Heart right ventricle (tissue), 16 donors: Measurements from ENCODE around the gene SLK. TPM values are rescaled to one million over a fixed set of nuclear protein-coding genes. Genes with fewer than 3 reads are reported as not detected.

Experiments used
- ATAC-seq, 8 donors: fragments of 200-7000 bp; cut with Tn5 transposase; one replicate each; pipeline ENCODE4 v1.9.1; 2020; ENCODE audit warnings: mild to moderate bottlenecking in 8 of 8, moderate library complexity in 8 of 8, moderate number of reproducible peaks in 1 of 8
- DNase-seq, 2 donors: peaks; one replicate each; pipeline ENCODE4 v3.0.0-alpha.2; 2020
- H3K27ac ChIP-seq, 10 donors: fragments of 200-600 bp; sonication (generic) in 2 of 10; one replicate each; pipeline versions ENCODE4 v1.5.0 to v1.8.0; 2020 to 2022; ENCODE audit warnings: mild to moderate bottlenecking in 3 of 10
- H3K27me3 ChIP-seq, 7 donors: fragments of 200-600 bp; one replicate each; pipeline ENCODE4 v1.8.0; 2021 to 2022; ENCODE audit warnings: mild to moderate bottlenecking in 2 of 7
- H3K36me3 ChIP-seq, 9 donors: fragments of 200-600 bp; sonication (generic) in 1 of 9; one replicate each; pipeline versions ENCODE4 v1.5.0 to v1.8.0; 2020 to 2022; ENCODE audit warnings: mild to moderate bottlenecking in 2 of 9
- H3K4me1 ChIP-seq, 9 donors: fragments of 200-600 bp; sonication (generic) in 1 of 9; one replicate each; pipeline versions ENCODE4 v1.5.0 to v1.8.0; 2020 to 2022; ENCODE audit warnings: mild to moderate bottlenecking in 4 of 9
- H3K4me3 ChIP-seq, 10 donors: fragments of 200-600 bp; sonication (generic) in 2 of 10; one replicate each; pipeline versions ENCODE4 v1.5.0 to v1.8.0; 2020 to 2022; ENCODE audit warnings: mild to moderate bottlenecking in 7 of 10, moderate library complexity in 2 of 10
- H3K9me3 ChIP-seq, 11 donors: fragments of 200-600 bp in 10 of 11; sonication (generic) in 2 of 11; one replicate each; pipeline versions ENCODE4 v1.5.0 to v1.8.0; 2013 to 2022; ENCODE audit warnings: mild to moderate bottlenecking in 2 of 11, control low read depth in 1 of 11, moderate library complexity in 1 of 11
- CTCF ChIP-seq, 9 donors: fragments of 200-600 bp; sonication (generic) in 2 of 9; IDR thresholded peaks; one replicate each; pipeline versions ENCODE4 v1.5.0 to v1.8.0; 2021 to 2022; ENCODE audit warnings: antibody characterized with exemption in 9 of 9, mild to moderate bottlenecking in 5 of 9, moderate library complexity in 1 of 9
- WGBS, 2 donors: extraction: QIAGEN DNeasy Blood & Tissue Kit; methylation state at CpG; one replicate each; pipeline ENCODE4 v1.1.7; 2013; ENCODE audit warnings: inconsistent platforms in 1 of 2; 5-methylcytosine and 5-hydroxymethylcytosine counted together
- intact Hi-C, 10 donors: fragments of 100-400 bp; cut with DNase I; formaldehyde crosslinking; loops; one replicate each; pipeline versions ENCODE4 v1.11.1 to v1.14.2; 2022
- polyA plus RNA-seq, 2 donors: library from polyadenylated mRNA; stranded (reverse); fragments of 200-250 nt; gene quantifications; one replicate each; pipeline ENCODE4 v1.2.3, GENCODE V29; 2013
- total RNA-seq, 10 donors: library from RNA; stranded (reverse); fragmentation: NEBNext Ultra II Directional in 3 of 10; extraction: Animal tissue kit (Norgen Biotek cat#: 25700) in 3 of 10; gene quantifications; one replicate each; pipeline versions ENCODE4 v1.2.1 to v1.2.4, GENCODE V29; 2021 to 2023
- donor health status: Arrhythmogenic right ventricular cardiomyopathy.
- donor health status: ischemic (EF 13 %, LVEDD 7.1; RV severe dilation, severe dysfunction).
- donor health status: healthy with polysubstance abuse.
- donor health status: DM: no; HTN: yes; CAD: no.
- donor health status: DM: no; HTN: no; CAD: no.
- donor health status: ischemic (EF 25% LVEDD 6.9; RV normal size, moderate dysfunction).
- donor health status: ischemic (EF 25% LVEDD 5.7; RV mildly dilated, moderate dysfunction).
- donor health status: healthy.
- donor health status: DM: yes; HTN: yes; CAD: no.
- donor health status: Ischemic cardiomyopathy.
- donor health status: ischemic (EF 35%, LVEDD 5.7; RV mildly dilated, moderate dysfunction).
- donor health status: nonischemic (EF 11% LVEDD 7.7; RV severe dilation, severe dysfunction).
- donor health status: DM: yes; HTN: yes; CAD: no.
- donor health status: PGD.
- donor health status: ischemic (EF 29% LVEDD 5.4; RV normal size, mild dysfunction).
- donor health status: nonischemic (EF 23%, LVEDD 6.1; RV moderate dilation, normal function).

SLK gene
- total and polyA plus RNA-seq, 12 donors = 11.3 to 63.6 (median 41.3) TPM

GRCh38 chr10:103954543-103954942, 12.4 kb upstream of the SLK start:
- no peak for TF ChIP-seq CTCF (IDR thresholded peaks at IDR 0.05)
- Histone ChIP-seq H3K27ac (no peak overlapping the region), H3K9me3 (peaks cover 0 to 10% (median 0%) of the 10 kb centered on the region in 11 donors), H3K4me3 (no peak overlapping the region), H3K36me3 (no peaks in the 10 kb centered on the region), H3K27me3 (no peaks in the 10 kb centered on the region), H3K4me1 (no peaks in the 10 kb centered on the region)
- WGBS, 2 donors = 99 to 100% methylated on average over 1 of the region's 1 CpG
- ATAC-seq (no peak), DNase-seq (no peak)
- intact Hi-C loops = no loop called here

GRCh38 chr10:103958996-103959395, 7.9 kb upstream of the SLK start:
- Histone ChIP-seq H3K36me3 (no peaks in the 10 kb centered on the region), H3K27me3 (no peaks in the 10 kb centered on the region), H3K9me3 (peaks cover 0 to 9% (median 0%) of the 10 kb centered on the region in 11 donors), H3K4me1 (peaks cover 0 to 5% (median 0%) of the 10 kb centered on the region in 9 donors), H3K27ac (no peak overlapping the region), H3K4me3 (no peak overlapping the region)
- no peak for TF ChIP-seq CTCF (IDR thresholded peaks at IDR 0.05)
- WGBS, 2 donors = 94 to 99% methylated on average over 2 of the region's 2 CpGs
- no peak for DNase-seq
- intact Hi-C loops = no loop called here
- no peak for ATAC-seq

- H3K9me3 ChIP-seq = peaks cover 0 to under 1% (median 0%) of the 10 kb centered on the region in 11 donors
Measured at GRCh38 chr10:103960103-103960502, 6.8 kb upstream of the SLK start.

GRCh38 chr10:103967448-103968071, 620 bp downstream of the SLK start:
- intact Hi-C loops = loop anchor here in 8 of 10 donors (1.0 to 5.0 kb wide), 9 partner anchors 45 to 155 kb away; partner anchors contain the start of genes STN1 (in 7 of the 8) and SFR1 (in 3 of the 8)
- 0% methylated on average over 48 to 55 of the region's 55 CpGs for WGBS, 2 donors
- TF ChIP-seq CTCF (IDR thresholded peaks at IDR 0.05) = peak in 1 of 9 donors; percentile 7

More at GRCh38 chr10:103960103-103960502, 6.8 kb upstream of the SLK start:
- DNase-seq (no peak), ATAC-seq (no peak)
- Histone ChIP-seq H3K4me3 (no peak overlapping the region), H3K36me3 (no peaks in the 10 kb centered on the region), H3K4me1 (peaks cover 0 to 5% (median 0%) of the 10 kb centered on the region in 9 donors), H3K27me3 (no peaks in the 10 kb centered on the region), H3K27ac (no peak overlapping the region)
- 77 to 80% methylated on average over 3 of the region's 3 CpGs for WGBS, 2 donors
- no peak for TF ChIP-seq CTCF (IDR thresholded peaks at IDR 0.05)
- intact Hi-C loops = loop anchor here in 1 of 10 donors (5.0 kb wide), 1 partner anchor 38 kb away; no protein-coding TSS in a partner anchor

More at GRCh38 chr10:103967448-103968071, 620 bp downstream of the SLK start:
- H3K36me3 ChIP-seq = no peaks in the 10 kb centered on the region
- DNase-seq = peak in 1 of 2 donors; percentile 10
- H3K27ac ChIP-seq = peak overlapping the region; percentile 89 to 99 (median 97)
- no peaks in the 10 kb centered on the region for H3K9me3 ChIP-seq
- ATAC-seq = peak in 7 of 8 donors; percentile 16 to 61 (median 42)
- peaks cover 0 to 50% (median 31%) of the 10 kb centered on the region in 9 donors for H3K4me1 ChIP-seq
- peak overlapping the region; percentile 69 to 95 (median 86) for H3K4me3 ChIP-seq
- H3K27me3 ChIP-seq = no peaks in the 10 kb centered on the region
